ENCODE data around the gene SAMMSON.

SAMMSON gene

GRCh38 chr3:70000028-70000410, 486 bp downstream of the SAMMSON start:
- TF ChIP-seq SPI1 (IDR thresholded peaks at IDR 0.05; ENCODE audit: borderline replicate concordance, low read depth) (no peak), REST (IDR thresholded peaks at IDR 0.05; ENCODE audit: insufficient replicate concordance, low read depth) (no peak)
- no peaks in the 10 kb centered on the region for H3K27me3 ChIP-seq (ENCODE audit: insufficient read depth, poor library complexity, severe bottlenecking)
- no peak for DNase-seq (ENCODE audit: low read depth in 1 of 2, low spot score in 1 of 2)
- no peak overlapping the region for H3K4me3 ChIP-seq (replicated peaks; ENCODE audit: insufficient read depth, low read length)
- no peak overlapping the region for H3K27ac ChIP-seq (replicated peaks)

GRCh38 chr3:70000563-70001081, 1.1 kb downstream of the SAMMSON start:
- H3K4me3 ChIP-seq (replicated peaks; ENCODE audit: insufficient read depth, low read length): no peak overlapping the region
- DNase-seq (ENCODE audit: low read depth in 1 of 2, low spot score in 1 of 2): no peak
- TF ChIP-seq SPI1 (IDR thresholded peaks at IDR 0.05; ENCODE audit: borderline replicate concordance, low read depth): no peak
- no peak for TF ChIP-seq REST (IDR thresholded peaks at IDR 0.05; ENCODE audit: insufficient replicate concordance, low read depth)
- TF ChIP-seq CTCF (IDR thresholded peaks at IDR 0.05; ENCODE audit: insufficient read depth, low read length): no peak
- TF ChIP-seq POLR2AphosphoS5 (IDR thresholded peaks at IDR 0.05; ENCODE audit: low read depth): no peak
- no peak for TF ChIP-seq GABPA (IDR thresholded peaks at IDR 0.05; ENCODE audit: low read depth)
- no peak overlapping the region for H3K27ac ChIP-seq (replicated peaks)
- no peaks in the 10 kb centered on the region for H3K27me3 ChIP-seq (ENCODE audit: insufficient read depth, poor library complexity, severe bottlenecking)

GRCh38 chr3:70003119-70003518, 3.6 kb downstream of the SAMMSON start:
- TF ChIP-seq POLR2AphosphoS5 (IDR thresholded peaks at IDR 0.05; ENCODE audit: low read depth): no peak
- TF ChIP-seq SPI1 (IDR thresholded peaks at IDR 0.05; ENCODE audit: borderline replicate concordance, low read depth): no peak
- TF ChIP-seq GABPA (IDR thresholded peaks at IDR 0.05; ENCODE audit: low read depth): no peak
- no peak for TF ChIP-seq REST (IDR thresholded peaks at IDR 0.05; ENCODE audit: insufficient replicate concordance, low read depth)
- TF ChIP-seq CTCF (IDR thresholded peaks at IDR 0.05; ENCODE audit: insufficient read depth, low read length): no peak
- no peak overlapping the region for H3K4me3 ChIP-seq (replicated peaks; ENCODE audit: insufficient read depth, low read length)
- no peak for DNase-seq (ENCODE audit: low read depth in 1 of 2, low spot score in 1 of 2)
- H3K27ac ChIP-seq (replicated peaks): no peak overlapping the region
- H3K27me3 ChIP-seq (ENCODE audit: insufficient read depth, poor library complexity, severe bottlenecking): no peaks in the 10 kb centered on the region
